ENCODE results near the gene EIF4E. TPM values are rescaled to one million over a fixed set of nuclear protein-coding genes. Genes with fewer than 3 reads are reported as not detected.
"Not testable (repeated sequence)": the region's sequence is repeated elsewhere in the genome, so short reads cannot be mapped to it uniquely, and the experiment has no call there.

Gene EIF4E
- polyA plus RNA-seq, 1 donor from 2014 or later = 189 TPM

DNA sequence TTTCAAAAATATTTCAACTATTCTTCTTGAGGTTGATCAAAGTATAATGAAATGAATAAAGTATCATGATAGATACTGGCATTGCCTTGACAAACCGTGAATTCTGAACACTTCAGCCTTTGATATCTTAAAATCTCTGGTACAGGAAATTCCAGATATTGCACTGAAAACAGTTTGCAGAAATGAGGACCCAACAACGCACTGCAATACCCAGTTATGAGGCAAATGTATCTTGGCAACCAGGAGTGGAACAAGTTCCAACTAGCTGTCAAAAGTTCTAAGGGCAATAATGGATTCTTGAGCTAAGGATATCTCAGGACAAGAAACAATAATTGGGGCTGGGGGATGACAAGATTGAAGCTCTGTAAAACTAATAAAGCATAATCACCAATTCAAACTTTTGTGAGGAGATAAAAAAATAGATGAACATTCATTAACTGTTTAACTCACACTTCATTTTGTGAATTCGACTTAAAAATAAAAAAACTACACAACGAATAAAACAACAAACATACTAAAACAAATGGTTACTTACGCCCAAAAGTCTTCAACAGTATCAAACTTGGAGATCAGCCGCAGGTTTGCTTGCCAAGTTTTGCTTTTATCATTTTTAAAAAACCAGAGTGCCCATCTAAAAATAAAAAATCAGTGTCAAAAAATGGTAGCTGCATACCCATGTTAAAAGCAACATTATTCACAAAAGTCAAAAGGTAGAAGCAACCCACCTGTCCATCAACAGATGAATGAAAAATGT, 38.1 kb downstream of the EIF4E start:
- peaks cover 3% of the 10 kb centered on the region for H3K79me2 ChIP-seq (replicated peaks; ENCODE audit: insufficient read depth, low read length)
- TF ChIP-seq, protein P1, sequence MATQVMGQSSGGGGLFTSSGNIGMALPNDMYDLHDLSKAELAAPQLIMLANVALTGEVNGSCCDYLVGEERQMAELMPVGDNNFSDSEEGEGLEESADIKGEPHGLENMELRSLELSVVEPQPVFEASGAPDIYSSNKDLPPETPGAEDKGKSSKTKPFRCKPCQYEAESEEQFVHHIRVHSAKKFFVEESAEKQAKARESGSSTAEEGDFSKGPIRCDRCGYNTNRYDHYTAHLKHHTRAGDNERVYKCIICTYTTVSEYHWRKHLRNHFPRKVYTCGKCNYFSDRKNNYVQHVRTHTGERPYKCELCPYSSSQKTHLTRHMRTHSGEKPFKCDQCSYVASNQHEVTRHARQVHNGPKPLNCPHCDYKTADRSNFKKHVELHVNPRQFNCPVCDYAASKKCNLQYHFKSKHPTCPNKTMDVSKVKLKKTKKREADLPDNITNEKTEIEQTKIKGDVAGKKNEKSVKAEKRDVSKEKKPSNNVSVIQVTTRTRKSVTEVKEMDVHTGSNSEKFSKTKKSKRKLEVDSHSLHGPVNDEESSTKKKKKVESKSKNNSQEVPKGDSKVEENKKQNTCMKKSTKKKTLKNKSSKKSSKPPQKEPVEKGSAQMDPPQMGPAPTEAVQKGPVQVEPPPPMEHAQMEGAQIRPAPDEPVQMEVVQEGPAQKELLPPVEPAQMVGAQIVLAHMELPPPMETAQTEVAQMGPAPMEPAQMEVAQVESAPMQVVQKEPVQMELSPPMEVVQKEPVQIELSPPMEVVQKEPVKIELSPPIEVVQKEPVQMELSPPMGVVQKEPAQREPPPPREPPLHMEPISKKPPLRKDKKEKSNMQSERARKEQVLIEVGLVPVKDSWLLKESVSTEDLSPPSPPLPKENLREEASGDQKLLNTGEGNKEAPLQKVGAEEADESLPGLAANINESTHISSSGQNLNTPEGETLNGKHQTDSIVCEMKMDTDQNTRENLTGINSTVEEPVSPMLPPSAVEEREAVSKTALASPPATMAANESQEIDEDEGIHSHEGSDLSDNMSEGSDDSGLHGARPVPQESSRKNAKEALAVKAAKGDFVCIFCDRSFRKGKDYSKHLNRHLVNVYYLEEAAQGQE (IDR thresholded peaks at IDR 0.05; ENCODE audit: borderline replicate concordance) = no peak
- TF ChIP-seq EP300 (conservative IDR thresholded peaks at IDR 0.05; ENCODE audit: poor library complexity, severe bottlenecking) (no peak), MXI1 (conservative IDR thresholded peaks at IDR 0.05; ENCODE audit: poor library complexity, severe bottlenecking) (no peak), EZH2 (IDR thresholded peaks at IDR 0.05; ENCODE audit: borderline replicate concordance, insufficient read depth, low read length, poor library complexity, severe bottlenecking) (no peak), RAD21 (conservative IDR thresholded peaks at IDR 0.05) (no peak)
- no peak overlapping the region for H3K9ac ChIP-seq (ENCODE audit: low read length)
- H3K4me2 ChIP-seq (ENCODE audit: low read length) = no peak overlapping the region
- H2AFZ ChIP-seq (ENCODE audit: low read depth, low read length) = no peak overlapping the region
- no peak overlapping the region for H3K4me3 ChIP-seq (ENCODE audit: low read length)
- no peak overlapping the region for H3K27ac ChIP-seq (ENCODE audit: low read length)
- no peaks in the 10 kb centered on the region for H4K20me1 ChIP-seq (ENCODE audit: insufficient read depth)
- no peaks in the 10 kb centered on the region for H3K9me3 ChIP-seq (ENCODE audit: low read length)
- H3F3A ChIP-seq (ENCODE audit: insufficient read depth, low read length, poor library complexity, severe bottlenecking) = no peaks in the 10 kb centered on the region
- H3K9me2 ChIP-seq (ENCODE audit: insufficient read depth, low read length) = no peaks in the 10 kb centered on the region
- no peaks in the 10 kb centered on the region for H3K36me3 ChIP-seq (ENCODE audit: insufficient read depth, low read length)
- H3K27me3 ChIP-seq (ENCODE audit: insufficient read depth, low read depth, low read length) = no peaks in the 10 kb centered on the region

DNA sequence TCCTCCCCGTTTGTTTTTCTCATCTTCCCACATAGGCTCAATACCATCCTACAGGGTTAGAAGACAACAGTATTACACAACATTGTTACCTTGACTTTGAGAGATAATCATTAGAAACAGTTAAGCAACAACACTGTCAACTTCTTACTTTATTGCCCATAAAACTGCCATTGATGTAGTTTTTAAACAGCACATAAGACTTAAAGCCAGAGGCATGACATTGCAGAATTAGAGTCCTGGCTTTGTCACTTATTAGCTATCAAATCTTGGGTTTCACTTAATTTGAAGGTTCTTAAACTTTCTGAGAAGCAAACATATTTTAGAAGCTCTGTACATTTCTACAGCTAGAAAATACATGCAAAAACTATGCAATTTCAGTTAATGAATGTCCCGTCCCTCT, 41.8 kb downstream of the EIF4E start:
- no peaks in the 10 kb centered on the region for H3K27me3 ChIP-seq (ENCODE audit: insufficient read depth, low read depth, low read length)
- H3F3A ChIP-seq (ENCODE audit: insufficient read depth, low read length, poor library complexity, severe bottlenecking) = no peaks in the 10 kb centered on the region
- H2AFZ ChIP-seq (ENCODE audit: low read depth, low read length) = no peak overlapping the region
- no peak overlapping the region for H3K27ac ChIP-seq (ENCODE audit: low read length)
- H3K9me3 ChIP-seq (ENCODE audit: low read length) = no peaks in the 10 kb centered on the region
- no peak overlapping the region for H3K4me2 ChIP-seq (ENCODE audit: low read length)
- no peak for TF ChIP-seq EP300 (conservative IDR thresholded peaks at IDR 0.05; ENCODE audit: poor library complexity, severe bottlenecking)
- no peak for TF ChIP-seq POLR2AphosphoS5 (IDR thresholded peaks at IDR 0.05)
- no peak for TF ChIP-seq MXI1 (conservative IDR thresholded peaks at IDR 0.05; ENCODE audit: poor library complexity, severe bottlenecking)
- TF ChIP-seq, protein P2, sequence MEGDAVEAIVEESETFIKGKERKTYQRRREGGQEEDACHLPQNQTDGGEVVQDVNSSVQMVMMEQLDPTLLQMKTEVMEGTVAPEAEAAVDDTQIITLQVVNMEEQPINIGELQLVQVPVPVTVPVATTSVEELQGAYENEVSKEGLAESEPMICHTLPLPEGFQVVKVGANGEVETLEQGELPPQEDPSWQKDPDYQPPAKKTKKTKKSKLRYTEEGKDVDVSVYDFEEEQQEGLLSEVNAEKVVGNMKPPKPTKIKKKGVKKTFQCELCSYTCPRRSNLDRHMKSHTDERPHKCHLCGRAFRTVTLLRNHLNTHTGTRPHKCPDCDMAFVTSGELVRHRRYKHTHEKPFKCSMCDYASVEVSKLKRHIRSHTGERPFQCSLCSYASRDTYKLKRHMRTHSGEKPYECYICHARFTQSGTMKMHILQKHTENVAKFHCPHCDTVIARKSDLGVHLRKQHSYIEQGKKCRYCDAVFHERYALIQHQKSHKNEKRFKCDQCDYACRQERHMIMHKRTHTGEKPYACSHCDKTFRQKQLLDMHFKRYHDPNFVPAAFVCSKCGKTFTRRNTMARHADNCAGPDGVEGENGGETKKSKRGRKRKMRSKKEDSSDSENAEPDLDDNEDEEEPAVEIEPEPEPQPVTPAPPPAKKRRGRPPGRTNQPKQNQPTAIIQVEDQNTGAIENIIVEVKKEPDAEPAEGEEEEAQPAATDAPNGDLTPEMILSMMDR (IDR thresholded peaks at IDR 0.05; ENCODE audit: poor library complexity, severe bottlenecking) = no peak
- TF ChIP-seq SMC3 (conservative IDR thresholded peaks at IDR 0.05; ENCODE audit: poor library complexity) = no peak
- TF ChIP-seq TAF1 (IDR thresholded peaks at IDR 0.05; ENCODE audit: low read depth) = no peak
- TF ChIP-seq EZH2 (IDR thresholded peaks at IDR 0.05; ENCODE audit: borderline replicate concordance, insufficient read depth, low read length, poor library complexity, severe bottlenecking) = no peak
- H3K9ac ChIP-seq (ENCODE audit: low read length) = no peak overlapping the region
- no peaks in the 10 kb centered on the region for H3K9me2 ChIP-seq (ENCODE audit: insufficient read depth, low read length)
- H3K36me3 ChIP-seq (ENCODE audit: insufficient read depth, low read length) = peaks cover 6% of the 10 kb centered on the region
- peaks cover 3% of the 10 kb centered on the region for H3K79me2 ChIP-seq (replicated peaks; ENCODE audit: insufficient read depth, low read length)
- H3K4me3 ChIP-seq (ENCODE audit: low read length) = no peak overlapping the region
- no peaks in the 10 kb centered on the region for H4K20me1 ChIP-seq (ENCODE audit: insufficient read depth)

DNA sequence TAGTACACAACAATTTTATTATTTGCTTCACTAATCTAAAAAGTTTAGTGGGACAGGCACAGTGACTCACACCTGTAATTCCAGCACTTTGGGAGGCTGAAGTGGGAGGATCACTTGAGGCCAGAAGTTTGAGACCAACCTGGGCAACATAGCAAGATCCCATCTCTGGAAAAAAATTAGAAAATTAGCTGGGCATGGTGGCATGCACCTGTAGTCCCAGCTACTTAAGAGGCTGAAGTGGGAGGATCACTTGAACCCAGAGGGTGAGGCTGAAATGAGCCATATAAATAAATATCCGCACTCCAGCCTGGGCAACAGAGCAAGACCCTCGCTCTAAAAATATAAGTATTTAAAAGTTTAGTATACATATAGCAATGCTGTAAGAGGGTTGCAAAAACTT, 42.6 kb downstream of the EIF4E start:
- not testable (repeated sequence) for H3K79me2 ChIP-seq (replicated peaks; ENCODE audit: insufficient read depth, low read length)

DNA sequence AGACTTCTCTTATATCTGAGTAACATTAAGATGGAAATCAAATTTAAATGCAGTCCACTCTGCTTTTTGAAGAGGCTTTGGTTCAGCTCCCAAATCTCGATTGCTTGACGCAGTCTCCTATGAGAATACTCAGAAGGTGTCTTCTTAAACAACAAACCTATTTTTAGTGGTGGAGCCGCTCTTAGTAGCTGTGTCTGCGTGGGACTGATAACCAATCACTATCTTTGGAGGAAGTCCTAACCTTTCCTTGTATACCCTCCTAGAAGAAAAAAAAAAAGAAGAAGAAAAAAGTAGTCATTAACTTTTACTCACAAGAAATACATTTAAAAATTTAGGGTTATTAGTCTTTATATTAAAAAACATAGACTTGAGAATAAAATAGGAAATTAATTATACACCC, 48.0 kb downstream of the EIF4E start:
- not testable (repeated sequence) for H3K4me3 ChIP-seq (ENCODE audit: low read length); H3K9ac ChIP-seq (ENCODE audit: low read length); H3K27me3 ChIP-seq (ENCODE audit: insufficient read depth, low read depth, low read length); H3K27ac ChIP-seq (ENCODE audit: low read length); H3K9me3 ChIP-seq (ENCODE audit: low read length); H3K9me2 ChIP-seq (ENCODE audit: insufficient read depth, low read length); H3F3A ChIP-seq (ENCODE audit: insufficient read depth, low read length, poor library complexity, severe bottlenecking); H4K20me1 ChIP-seq (ENCODE audit: insufficient read depth); H3K79me2 ChIP-seq (replicated peaks; ENCODE audit: insufficient read depth, low read length); H3K4me2 ChIP-seq (ENCODE audit: low read length); H2AFZ ChIP-seq (ENCODE audit: low read depth, low read length); H3K36me3 ChIP-seq (ENCODE audit: insufficient read depth, low read length)

More for the DNA sequence above, 42.6 kb downstream of the EIF4E start:
- not testable (repeated sequence) for H3K9me2 ChIP-seq (ENCODE audit: insufficient read depth, low read length); H4K20me1 ChIP-seq (ENCODE audit: insufficient read depth); H3K4me2 ChIP-seq (ENCODE audit: low read length); H3K4me3 ChIP-seq (ENCODE audit: low read length); H3K9me3 ChIP-seq (ENCODE audit: low read length); H3K27me3 ChIP-seq (ENCODE audit: insufficient read depth, low read depth, low read length); H3K27ac ChIP-seq (ENCODE audit: low read length); H3K9ac ChIP-seq (ENCODE audit: low read length); H2AFZ ChIP-seq (ENCODE audit: low read depth, low read length); H3F3A ChIP-seq (ENCODE audit: insufficient read depth, low read length, poor library complexity, severe bottlenecking); H3K36me3 ChIP-seq (ENCODE audit: insufficient read depth, low read length)
